GM21515 (cell line): ENCODE results near the gene RUSC1.
A peak's percentile ranks its signal among the peaks of the same experiment; 100 is the strongest.
"Not testable (repeated sequence)": the region's sequence is repeated elsewhere in the genome, so short reads cannot be mapped to it uniquely, and the experiment has no call there.

Source experiments
- ATAC-seq: cut with Tn5 transposase; IDR thresholded peaks from one replicate; pipeline ENCODE4 v1.9.1; 2021; ENCODE audit not compliant: unreplicated experiment

The RUSC1 gene

DNA sequence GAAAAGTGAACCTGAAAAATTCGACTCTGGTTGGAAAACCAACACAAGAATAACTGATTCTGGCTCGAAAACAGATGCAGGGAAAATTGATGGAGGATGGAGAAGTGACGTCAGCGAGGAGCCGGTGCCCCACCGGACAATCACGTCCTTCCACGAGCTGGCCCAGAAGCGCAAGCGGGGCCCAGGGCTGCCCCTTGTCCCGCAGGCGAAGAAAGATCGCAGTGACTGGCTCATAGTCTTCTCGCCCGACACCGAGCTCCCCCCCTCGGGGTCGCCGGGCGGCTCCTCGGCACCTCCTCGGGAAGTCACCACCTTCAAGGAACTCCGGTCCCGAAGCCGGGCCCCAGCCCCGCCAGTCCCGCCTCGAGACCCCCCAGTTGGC, 1.9 kb downstream of the RUSC1 start:
- no peak for ATAC-seq

DNA sequence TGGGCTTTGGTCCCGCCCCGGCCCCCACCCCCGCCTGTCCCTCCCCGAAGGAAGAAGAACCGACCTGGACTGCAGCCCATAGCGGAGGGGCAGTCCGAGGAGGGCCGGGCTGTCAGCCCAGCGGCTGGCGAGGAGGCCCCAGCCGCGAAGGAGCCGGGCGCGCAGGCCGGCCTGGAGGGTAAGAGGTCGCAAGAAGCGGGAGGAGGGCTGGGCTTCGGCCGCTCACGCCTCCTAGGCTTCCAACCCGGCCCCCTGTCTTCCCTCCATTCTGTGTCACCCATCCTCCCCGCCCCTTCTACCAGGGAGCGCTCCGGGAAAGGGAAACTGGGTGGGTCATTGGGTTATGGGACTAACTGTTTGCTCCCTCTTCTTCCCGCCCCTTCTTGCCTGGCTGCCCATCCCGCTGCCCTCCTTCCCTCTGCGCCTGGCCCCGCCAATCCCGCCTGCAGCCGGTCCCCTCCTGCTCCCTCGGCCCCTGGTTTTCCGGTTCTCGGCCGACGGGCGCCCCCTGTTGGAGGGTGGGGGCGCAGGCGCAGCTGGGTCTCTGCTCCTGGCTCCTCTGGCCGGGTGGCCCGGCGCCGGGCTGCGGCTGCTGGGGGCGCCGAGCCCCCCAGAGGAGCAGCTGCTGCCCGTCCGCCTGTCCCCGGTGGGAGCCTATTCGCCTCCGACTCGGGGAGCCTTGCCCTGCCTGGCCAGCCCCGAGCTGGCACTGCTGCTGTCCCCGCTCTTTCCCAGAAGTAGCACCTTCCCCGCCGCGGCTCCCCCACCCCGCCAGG, 2.4 kb downstream of the RUSC1 start:
- peak; percentile 39 for ATAC-seq

DNA sequence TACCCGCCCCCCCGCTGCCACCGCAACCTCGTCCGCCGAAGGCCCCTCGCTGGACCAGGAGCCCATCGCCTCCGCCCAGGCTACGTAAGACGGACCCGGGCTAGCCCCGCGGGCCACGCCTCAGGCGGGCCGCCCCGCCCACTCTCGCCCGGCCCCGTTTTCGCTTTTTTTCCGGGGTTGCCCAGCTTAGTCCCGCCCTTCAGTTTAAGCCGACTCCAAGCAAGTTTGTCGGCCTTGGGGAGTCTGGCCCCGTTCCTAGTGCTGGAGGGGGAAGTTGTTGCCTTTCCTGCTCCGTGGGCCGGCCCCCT, 3.0 kb downstream of the RUSC1 start:
- ATAC-seq = peak; percentile 40

DNA sequence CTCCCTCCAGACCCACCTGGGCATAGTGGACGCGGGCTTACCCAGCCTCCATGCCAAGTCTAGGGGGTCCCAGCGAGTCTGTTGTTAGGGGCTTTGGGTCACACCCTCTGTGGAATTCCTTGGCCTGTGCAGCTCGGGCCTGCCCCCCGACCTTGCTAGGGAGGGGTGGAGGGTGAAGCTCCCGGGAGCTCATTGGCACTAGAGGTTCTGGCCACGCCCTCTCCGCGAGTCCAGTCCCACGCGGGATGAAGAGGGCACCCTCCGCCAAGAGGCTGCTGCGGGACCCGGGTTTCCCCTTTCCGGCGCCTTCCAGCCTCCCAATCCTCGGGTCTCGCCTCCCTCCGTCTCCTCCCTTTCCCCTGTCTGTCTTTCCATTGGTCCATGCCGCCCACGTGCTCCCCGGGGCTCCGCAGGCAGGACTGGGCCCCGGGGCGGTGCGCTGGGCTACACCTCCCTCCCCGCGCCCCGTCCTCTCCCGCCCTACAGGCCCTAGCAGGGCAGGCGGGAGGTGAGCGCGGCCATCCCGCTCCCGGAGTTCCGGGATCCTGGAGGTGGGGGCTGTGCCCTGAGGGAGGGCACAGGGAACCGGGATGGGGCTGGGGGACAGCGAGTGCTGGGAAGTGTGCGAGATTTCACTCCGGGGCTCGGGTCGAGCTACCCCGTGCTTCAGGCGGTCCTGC, 3.5 kb downstream of the RUSC1 start:
- peak; percentile 62 for ATAC-seq

DNA sequence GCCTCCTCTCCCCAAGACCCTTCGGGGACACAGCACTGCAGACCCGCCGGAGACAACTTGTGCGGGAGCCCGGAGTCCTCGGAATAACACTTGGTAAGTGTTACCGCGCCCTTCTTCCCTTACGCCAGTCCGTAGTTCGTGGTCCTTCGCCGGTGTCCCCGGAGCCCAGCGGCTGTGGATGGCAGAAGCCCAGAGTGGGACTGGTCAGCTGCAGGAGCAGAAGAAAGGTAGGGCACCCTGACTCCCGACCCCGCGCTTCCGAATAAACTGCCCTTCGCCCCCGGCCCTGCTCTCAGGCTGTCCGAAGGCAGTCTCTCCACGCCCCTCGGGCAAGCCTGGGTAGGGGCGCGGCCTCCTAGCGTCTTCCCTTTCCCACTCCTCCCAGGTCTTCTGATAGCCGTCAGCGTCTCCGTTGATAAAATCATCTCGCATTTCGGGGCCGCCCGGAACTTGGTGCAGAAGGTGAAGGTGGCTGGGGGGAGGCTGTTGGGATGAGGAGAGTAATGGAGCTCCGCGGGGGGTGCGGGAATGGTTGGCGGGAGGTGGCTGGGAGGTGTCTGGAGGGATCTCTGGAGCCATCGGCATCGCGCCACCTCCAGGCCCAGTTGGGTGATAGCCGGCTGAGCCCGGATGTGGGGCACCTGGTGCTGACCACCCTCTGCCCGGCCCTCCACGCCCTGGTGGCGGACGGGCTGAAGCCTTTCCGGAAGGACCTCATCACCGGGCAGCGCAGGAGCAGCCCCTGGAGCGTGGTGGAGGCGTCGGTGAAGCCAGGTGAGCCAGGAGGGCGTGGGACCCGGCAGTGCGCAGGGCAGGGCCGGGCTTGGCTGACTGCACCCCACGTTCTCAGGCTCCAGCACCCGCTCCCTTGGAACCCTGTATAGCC, 4.3 kb downstream of the RUSC1 start:
- ATAC-seq = no peak

DNA sequence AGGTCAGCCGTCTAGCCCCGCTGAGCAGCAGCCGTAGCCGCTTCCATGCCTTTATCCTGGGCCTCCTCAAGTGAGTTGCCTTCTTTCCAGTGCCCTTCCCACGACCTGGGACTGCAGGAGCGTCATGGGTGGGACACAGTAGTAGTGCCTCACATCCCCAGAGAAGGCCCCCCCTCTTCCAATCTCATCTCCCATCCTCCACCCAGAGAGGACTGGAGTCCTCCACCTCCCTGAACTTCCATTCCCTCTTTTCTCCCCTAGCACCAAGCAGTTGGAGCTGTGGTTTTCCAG, 4.9 kb downstream of the RUSC1 start:
- no peak for ATAC-seq

DNA sequence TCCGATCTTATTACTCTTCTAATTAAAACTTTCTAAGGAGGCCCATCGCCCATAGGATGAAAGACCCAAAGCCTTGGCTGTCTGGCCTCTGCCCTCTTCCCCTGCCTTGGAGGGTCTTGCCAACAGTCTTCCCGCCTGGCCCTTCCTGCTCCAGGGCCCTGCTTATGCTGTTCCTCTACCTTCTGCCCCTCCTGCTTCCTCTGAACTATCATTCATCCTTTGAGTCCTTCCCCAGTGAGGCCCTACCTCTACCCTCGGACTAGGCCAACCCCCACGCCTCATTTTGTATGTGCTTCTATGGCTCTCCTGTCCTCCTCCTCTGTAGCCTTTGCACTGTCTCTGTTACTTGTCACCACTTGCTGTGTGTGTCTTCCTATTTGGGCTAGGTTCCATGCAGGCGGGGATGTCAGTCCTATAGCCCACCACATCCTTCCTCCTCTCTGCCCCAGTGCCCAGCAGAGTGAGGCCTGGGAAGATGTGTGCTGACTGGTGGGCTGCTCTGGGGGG, 5.4 kb downstream of the RUSC1 start:
- ATAC-seq = no peak

DNA sequence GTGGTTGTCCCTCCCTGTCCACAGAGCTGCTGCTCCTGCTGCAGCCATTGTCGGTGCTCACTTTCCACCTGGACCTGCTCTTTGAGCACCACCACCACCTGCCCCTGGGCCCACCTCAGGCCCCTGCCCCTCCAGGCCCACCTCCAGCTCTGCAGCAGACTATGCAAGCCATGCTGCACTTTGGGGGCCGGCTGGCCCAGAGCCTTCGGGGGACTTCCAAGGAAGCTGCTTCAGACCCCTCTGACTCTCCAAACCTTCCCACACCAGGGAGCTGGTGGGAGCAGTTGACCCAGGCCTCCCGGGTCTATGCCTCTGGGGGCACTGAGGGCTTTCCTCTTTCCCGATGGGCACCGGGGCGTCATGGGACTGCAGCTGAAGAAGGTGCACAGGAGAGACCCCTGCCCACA, 5.9 kb downstream of the RUSC1 start:
- no peak for ATAC-seq

DNA sequence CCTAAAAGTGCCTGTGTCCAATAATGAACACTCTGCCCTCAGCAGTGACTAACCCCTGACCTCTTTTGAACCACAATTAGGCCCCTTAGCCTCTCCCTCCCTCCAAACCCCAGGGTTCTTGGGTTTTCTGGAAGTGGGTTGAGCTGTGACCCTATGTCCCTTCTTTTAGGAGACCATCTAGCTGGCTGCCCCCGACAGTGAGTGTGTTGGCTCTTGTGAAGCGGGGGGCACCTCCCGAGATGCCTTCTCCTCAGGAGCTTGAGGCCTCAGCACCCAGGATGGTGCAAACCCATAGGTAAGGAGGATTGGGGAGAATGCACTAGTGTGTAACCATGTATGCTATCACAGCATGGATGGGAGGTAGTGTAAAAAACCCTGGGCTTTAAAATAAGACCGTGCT, 7.3 kb downstream of the RUSC1 start:
- no peak for ATAC-seq

DNA sequence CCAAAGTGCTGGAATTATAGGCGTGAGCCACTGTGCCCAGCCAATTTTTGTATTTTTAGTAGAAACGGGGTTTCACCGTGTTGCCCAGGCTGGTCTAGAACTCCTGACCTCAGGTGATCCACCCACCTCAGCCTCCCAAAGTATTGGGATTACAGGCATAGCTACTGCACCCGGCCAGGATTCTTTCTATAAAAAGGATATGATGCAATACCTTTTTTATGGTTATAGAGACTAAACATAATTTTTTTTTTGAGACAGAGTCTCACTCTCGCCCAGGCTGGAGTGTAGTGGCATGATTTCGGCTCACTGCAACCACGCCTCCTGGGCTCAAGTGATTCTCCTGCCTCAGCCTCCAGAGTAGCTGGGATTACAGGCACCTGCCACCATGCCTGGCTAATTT, 8.2 kb downstream of the RUSC1 start:
- not testable (repeated sequence) for ATAC-seq

DNA sequence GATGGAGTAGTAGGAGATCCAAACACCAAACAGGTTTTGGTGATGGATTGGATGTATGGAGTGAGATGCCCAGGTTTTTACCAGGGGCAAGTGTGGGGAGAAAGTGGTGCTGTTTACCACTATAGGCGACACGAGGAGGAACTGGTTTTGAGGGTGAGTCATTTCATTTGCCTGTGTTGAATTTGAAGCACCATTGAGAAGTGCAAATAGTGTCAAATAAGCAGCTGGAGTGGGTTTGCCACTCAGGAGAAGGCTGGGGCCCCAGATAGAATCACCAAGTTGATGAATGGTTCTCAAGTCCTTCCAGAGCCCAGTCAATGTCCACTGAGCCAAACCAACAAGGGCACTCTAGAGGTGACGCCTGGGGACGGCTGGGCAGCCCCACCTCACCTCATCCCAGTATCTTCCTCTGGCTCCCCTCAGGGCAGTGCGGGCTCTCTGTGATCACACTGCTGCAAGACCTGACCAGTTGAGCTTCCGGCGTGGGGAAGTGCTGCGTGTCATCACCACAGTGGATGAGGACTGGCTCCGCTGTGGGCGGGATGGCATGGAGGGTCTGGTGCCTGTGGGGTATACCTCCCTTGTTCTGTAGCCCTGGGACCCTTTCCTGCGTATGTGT, 9.4 kb downstream of the RUSC1 start:
- ATAC-seq = no peak

DNA sequence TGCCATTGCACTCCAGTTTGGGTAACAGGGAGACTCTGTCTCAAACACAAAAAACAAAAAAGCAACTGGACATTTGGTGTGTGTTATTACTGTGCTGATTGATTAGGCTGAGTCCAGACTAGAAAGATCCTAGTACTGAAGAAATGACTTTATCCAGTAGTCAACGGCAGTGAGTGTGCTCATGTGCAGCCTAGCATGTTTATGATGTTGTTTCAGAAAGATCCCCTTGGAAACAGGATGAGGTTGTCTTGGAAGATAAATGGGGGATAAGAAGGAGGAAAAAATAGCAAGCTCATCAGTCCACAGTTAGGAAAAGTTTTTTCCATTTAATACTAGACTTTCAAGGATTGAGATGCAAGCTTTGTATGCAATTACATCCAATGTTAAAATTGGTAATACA, 14.3 kb downstream of the RUSC1 start:
- no peak for ATAC-seq

DNA sequence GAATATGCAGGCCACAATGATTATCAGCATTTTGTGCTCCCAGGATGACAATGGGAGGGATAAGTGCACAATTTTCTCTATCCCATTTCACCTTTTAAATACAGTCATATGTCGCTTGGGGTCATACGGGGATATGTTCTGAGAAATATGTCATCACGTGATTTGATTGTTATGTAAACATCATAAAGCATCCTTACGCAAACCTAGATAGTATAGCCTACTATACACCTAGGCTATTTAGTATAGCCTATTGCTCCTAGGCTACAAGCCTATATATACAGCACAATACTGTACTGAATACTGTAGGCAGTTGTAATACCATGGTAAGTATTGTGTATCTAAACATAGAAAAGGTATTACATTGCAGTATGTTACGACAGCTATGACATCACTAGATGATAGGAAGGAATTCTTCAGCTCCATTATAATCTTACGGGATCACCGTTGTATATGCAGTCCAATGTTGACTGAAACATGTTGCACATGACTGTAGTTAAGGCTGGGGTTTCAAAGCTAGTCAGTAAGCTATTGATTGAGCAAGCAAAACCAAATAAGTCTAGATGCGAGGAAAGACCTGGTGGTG, 18.9 kb downstream of the RUSC1 start:
- ATAC-seq = no peak

DNA sequence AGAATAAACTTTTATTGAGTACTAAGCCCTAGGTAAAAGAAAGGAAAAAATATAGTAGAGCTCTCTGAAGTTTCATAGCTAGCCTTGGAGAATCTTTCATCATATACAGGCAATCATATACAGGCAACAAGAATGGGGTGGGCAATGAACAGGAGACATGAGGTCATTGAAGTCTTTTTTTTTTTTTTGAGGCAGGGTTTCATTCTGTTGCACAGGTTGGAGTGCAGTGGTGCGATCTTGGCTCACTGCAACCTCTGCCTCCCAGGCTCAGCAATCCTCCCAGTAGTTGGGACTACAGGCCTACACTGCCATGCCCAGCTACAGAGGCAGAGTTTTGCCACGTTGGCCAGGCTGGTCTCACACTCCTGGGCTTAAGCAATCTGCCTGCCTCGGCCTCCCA, 22.1 kb downstream of the RUSC1 start:
- no peak for ATAC-seq

DNA sequence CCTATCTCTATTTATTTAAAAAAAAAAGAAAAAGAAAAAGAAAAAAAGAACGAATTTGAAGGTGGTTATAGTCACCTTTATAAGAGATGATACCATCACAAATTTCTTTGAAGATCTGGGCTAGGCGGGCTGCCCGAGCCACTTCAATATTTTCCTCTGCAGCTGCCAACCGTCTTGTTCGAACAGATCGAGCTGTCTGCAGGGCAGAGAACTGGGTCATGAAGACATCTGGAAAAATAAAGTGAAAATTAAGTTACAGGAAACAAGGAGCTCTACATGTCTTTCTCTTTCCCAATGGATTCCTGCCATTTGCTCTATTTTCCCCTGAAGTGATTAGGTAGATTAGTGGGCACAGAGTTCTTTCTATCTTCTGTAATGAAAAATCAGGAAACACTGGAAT, 31.9 kb downstream of the RUSC1 start:
- ATAC-seq = no peak

DNA sequence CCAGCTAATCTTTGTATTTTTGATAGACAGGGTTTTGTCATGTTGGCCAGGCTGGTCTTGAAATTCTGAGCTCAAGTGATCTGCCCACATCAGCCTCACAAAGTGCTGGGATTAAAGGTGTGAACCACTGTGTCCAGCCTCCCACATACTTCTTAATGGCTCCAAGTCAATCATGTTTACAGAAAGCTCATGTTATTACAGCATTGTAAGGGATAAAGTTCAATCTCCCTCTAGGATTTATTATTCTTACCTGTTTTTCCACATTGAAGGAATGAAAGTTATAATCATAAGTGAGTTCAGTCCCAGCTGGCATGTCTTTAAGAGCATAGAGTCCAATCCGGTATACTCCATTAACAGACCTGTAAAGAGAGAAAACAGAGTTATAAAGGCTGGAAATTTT, 39.4 kb downstream of the RUSC1 start:
- no peak for ATAC-seq

DNA sequence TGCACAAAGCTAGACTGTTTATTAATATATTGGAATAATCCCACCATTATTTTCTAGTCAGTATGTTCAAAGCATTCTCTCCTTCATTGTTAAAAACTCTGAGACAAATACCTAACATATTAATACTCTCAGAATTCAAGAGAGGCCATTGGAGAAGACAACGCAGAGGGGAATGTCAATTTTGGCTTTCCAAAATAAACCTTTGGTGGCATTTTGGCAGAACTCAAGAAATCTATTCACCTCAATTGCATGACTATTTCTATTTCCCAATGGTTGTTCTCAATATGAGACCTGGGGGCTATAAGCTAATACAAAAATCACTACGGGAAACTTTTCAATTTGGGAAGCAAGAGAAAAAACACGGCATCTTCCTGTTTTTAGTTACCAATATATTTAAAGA, 58.5 kb downstream of the RUSC1 start:
- ATAC-seq = no peak

DNA sequence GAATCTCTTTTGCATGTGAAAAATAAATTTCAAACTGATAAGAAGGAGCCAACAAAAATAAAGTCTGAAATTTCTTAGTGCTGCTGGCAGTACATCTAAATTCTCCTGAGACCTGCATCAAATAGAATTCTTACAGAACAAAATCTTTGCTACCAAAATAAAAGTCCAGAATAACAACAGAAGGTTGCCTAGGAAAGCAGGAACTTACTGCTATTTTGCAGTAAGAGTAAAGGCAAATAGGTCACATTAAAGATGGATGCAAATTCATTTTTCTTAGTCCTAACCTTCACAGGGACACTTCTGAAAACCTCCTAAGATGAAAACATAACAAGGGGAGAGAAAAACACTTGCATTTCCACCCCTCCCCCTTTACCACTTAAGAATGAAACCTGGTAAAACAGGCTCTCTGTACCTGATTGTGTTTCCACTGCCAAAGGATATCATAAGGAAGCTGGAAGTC, 59.0 kb downstream of the RUSC1 start:
- ATAC-seq = no peak
